ENCODE results near the gene CNIH4. TPM values are rescaled to one million over a fixed set of nuclear protein-coding genes. Genes with fewer than 3 reads are reported as not detected.

CNIH4 gene
- polyA plus RNA-seq, 2 of the 4 experiments (the other 2 are of a cell fraction) = 102 to 104 TPM

GRCh38 chr1:224329842-224330753, 26.6 kb upstream of the CNIH4 start, which contains the start of gene NVL:
Gene NVL (minus strand): TSS chr1:224330172. CDS start chr1:224330127, 45 bp downstream.
- 3% methylated on average over 44 of the region's 52 CpGs for WGBS (ENCODE audit: missing lambda C conversion rate)
- FAIRE-seq = no peak
- peak; percentile 91 to 92 for DNase-seq (ENCODE audit: low read depth in 1 of 2, low spot score in 1 of 2)
- Histone ChIP-seq H3K27ac (peak within 1 kb of the TSS; percentile 92 to 95), H3K4me2 (peak within 1 kb of the TSS; percentile 87), H3K4me1 (peaks cover 13% of the 10 kb centered on the region), H3K9me3 (no peaks in the 10 kb centered on the region), H3K4me3 (peak within 1 kb of the TSS; percentile 80)
- ChIA-PET POLR2A (interaction anchor here (0.5 to 2.1 kb wide), 6 partner anchors 11 to 159 kb away, joined by 3 to 11 read pairs (median 3); partner anchors contain the start of gene DEGS1), CTCF (interaction anchor here (1.3 to 1.9 kb wide), 2 partner anchors 9 to 214 kb away, joined by 3 to 15 read pairs; no protein-coding TSS in a partner anchor)
- ATAC-seq = peak; percentile 97
- TF ChIP-seq TFCP2L1 (CRISPR knock-in tag; IDR thresholded peaks at IDR 0.05) (no peak), USF2 (IDR thresholded peaks at IDR 0.05) (no peak), HMGXB4 (CRISPR knock-in tag; IDR thresholded peaks at IDR 0.05; ENCODE audit: borderline replicate concordance) (no peak), E2F6 (IDR thresholded peaks at IDR 0.05; ENCODE audit: borderline replicate concordance, low read depth) (peak; percentile 73; the same call in 1 of the 2 replicates), MAFK (IDR thresholded peaks at IDR 0.05; ENCODE audit: partially characterized antibody) (no peak), SMC3 (IDR thresholded peaks at IDR 0.05) (no peak), ESRRA (IDR thresholded peaks at IDR 0.05; ENCODE audit: borderline replicate concordance, low read length) (no peak), CEBPB (IDR thresholded peaks at IDR 0.05) (no peak), BHLHE40 (IDR thresholded peaks at IDR 0.05; ENCODE audit: low read depth, low read length) (no peak), POLR2A (IDR thresholded peaks at IDR 0.05; ENCODE audit: low read length) (peak; percentile 38; the same call in 1 of the 2 replicates), HOXA7 (CRISPR knock-in tag; IDR thresholded peaks at IDR 0.05) (no peak), RAD21 (conservative IDR thresholded peaks at IDR 0.05 in 1 of 2, IDR thresholded peaks at IDR 0.05 in 1 of 2) (no peak; a peak in 2 of 5 replicates), FOXS1 (CRISPR knock-in tag; IDR thresholded peaks at IDR 0.05) (no peak), NPAS2 (CRISPR knock-in tag; IDR thresholded peaks at IDR 0.05; ENCODE audit: borderline replicate concordance) (no peak), CHD4 (IDR thresholded peaks at IDR 0.05; ENCODE audit: borderline replicate concordance) (no peak), NR3C1 (IDR thresholded peaks at IDR 0.05) (no peak), NFE2L2 (conservative IDR thresholded peaks at IDR 0.05; ENCODE audit: low read length) (no peak), PBX3 (IDR thresholded peaks at IDR 0.05) (no peak), ZFP36 (IDR thresholded peaks at IDR 0.05; ENCODE audit: borderline replicate concordance, partially characterized antibody) (no peak), RARB (CRISPR knock-in tag; IDR thresholded peaks at IDR 0.05) (no peak), MYC (IDR thresholded peaks at IDR 0.05; ENCODE audit: borderline replicate concordance, low read length) (peak; percentile 68; the same call in 1 of the 2 replicates), HES2 (IDR thresholded peaks at IDR 0.05) (no peak), MAX (IDR thresholded peaks at IDR 0.05) (peak; percentile 74), BCL3 (IDR thresholded peaks at IDR 0.05) (peak; percentile 44; the same call in 1 of the 3 replicates), KDM5A (IDR thresholded peaks at IDR 0.05) (peak; percentile 54; the same call in 1 of the 2 replicates), POLR2AphosphoS2 (conservative IDR thresholded peaks at IDR 0.05; ENCODE audit: low read length) (no peak), HOXB13 (CRISPR knock-in tag; IDR thresholded peaks at IDR 0.05; ENCODE audit: low read depth) (peak; percentile 33; the same call in 1 of the 2 replicates), TP53 (CRISPR knock-in tag; IDR thresholded peaks at IDR 0.05) (no peak)
- TF ChIP-seq, protein P1, sequence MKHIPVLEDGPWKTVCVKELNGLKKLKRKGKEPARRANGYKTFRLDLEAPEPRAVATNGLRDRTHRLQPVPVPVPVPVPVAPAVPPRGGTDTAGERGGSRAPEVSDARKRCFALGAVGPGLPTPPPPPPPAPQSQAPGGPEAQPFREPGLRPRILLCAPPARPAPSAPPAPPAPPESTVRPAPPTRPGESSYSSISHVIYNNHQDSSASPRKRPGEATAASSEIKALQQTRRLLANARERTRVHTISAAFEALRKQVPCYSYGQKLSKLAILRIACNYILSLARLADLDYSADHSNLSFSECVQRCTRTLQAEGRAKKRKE (CRISPR knock-in tag; IDR thresholded peaks at IDR 0.05; ENCODE audit: low read depth) = no peak
- TF ChIP-seq, protein P2, sequence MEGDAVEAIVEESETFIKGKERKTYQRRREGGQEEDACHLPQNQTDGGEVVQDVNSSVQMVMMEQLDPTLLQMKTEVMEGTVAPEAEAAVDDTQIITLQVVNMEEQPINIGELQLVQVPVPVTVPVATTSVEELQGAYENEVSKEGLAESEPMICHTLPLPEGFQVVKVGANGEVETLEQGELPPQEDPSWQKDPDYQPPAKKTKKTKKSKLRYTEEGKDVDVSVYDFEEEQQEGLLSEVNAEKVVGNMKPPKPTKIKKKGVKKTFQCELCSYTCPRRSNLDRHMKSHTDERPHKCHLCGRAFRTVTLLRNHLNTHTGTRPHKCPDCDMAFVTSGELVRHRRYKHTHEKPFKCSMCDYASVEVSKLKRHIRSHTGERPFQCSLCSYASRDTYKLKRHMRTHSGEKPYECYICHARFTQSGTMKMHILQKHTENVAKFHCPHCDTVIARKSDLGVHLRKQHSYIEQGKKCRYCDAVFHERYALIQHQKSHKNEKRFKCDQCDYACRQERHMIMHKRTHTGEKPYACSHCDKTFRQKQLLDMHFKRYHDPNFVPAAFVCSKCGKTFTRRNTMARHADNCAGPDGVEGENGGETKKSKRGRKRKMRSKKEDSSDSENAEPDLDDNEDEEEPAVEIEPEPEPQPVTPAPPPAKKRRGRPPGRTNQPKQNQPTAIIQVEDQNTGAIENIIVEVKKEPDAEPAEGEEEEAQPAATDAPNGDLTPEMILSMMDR (IDR thresholded peaks at IDR 0.05) = no peak
